Esophagus squamous epithelium (tissue), 5 donors: Measurements from ENCODE around the gene RNASE13. TPM values are rescaled to one million over a fixed set of nuclear protein-coding genes. Genes with fewer than 3 reads are reported as not detected.

Source experiments
- DNase-seq: peaks from one replicate; lab custom pipeline; 2025; lab: John Stamatoyannopoulos, UW
- H3K27ac ChIP-seq, 4 donors: fragments of 200-600 bp; sonication (generic); one replicate each; pipeline ENCODE4 v1.5.1; 2016 to 2019; ENCODE audit warnings: mild to moderate bottlenecking in 1 of 4
- H3K27me3 ChIP-seq, 4 donors: fragments of 200-600 bp; sonication (generic); 1 replicate in 3 of 4; 2 replicates in 1 of 4; pipeline versions ENCODE4 v1.5.1 to v1.6.0; 2017 to 2021; ENCODE audit warnings: antibody characterized with exemption in 1 of 4
- H3K36me3 ChIP-seq, 3 donors: fragments of 200-600 bp; sonication (generic); one replicate each; pipeline ENCODE4 v1.5.1; 2016 to 2019
- H3K4me1 ChIP-seq, 3 donors: fragments of 200-600 bp; sonication (generic); one replicate each; pipeline ENCODE4 v1.5.1; 2017 to 2019
- H3K4me3 ChIP-seq, 4 donors: fragments of 200-600 bp; sonication (generic); 1 replicate in 3 of 4; 2 replicates in 1 of 4; pipeline ENCODE4 v1.5.1; 2016 to 2019; ENCODE audit warnings: mild to moderate bottlenecking in 2 of 4, moderate library complexity in 1 of 4
- H3K9me3 ChIP-seq, 3 donors: fragments of 200-600 bp; sonication (generic); one replicate each; pipeline ENCODE4 v1.5.1; 2016 to 2019
- CTCF ChIP-seq, 6 experiments: fragments of 450-650 bp in 4 of 6; fragments of 200-600 bp in 2 of 6; sonication (generic) in 2 of 6; IDR thresholded peaks; one replicate each; pipeline ENCODE4 v1.5.1; 2016 to 2019; ENCODE audit warnings: antibody characterized with exemption in 6 of 6, mild to moderate bottlenecking in 4 of 6, moderate library complexity in 4 of 6
- POLR2A ChIP-seq, 4 donors: fragments of 450-650 bp; IDR thresholded peaks; one replicate each; pipeline ENCODE4 v1.6.1; 2017; ENCODE audit warnings: antibody characterized with exemption in 4 of 4, mild to moderate bottlenecking in 4 of 4, moderate library complexity in 3 of 4
- WGBS, 2 donors: methylation state at CpG; one replicate each; pipeline ENCODE4 v1.1.5; 2018; 5-methylcytosine and 5-hydroxymethylcytosine counted together
- intact Hi-C: fragments of 100-400 bp; cut with DNase I; formaldehyde crosslinking; loops from one replicate; pipeline ENCODE4 v1.15.0; 2022
- total RNA-seq, 4 donors: library from RNA; depleted of rRNA; stranded (reverse); fragments of >200 nt; gene quantifications; one replicate each; pipeline ENCODE4 v1.1.0, GENCODE V29; 2016
- donor health status: DM: yes; HTN: yes; CAD: no.

Gene RNASE13
- total RNA-seq, 4 donors from 2014 or later = not detected

- H3K4me3 ChIP-seq = no peak overlapping the region
- WGBS, 2 donors = 69 to 73% methylated on average over 3 of the region's 3 CpGs
- H3K27me3 ChIP-seq = no peaks in the 10 kb centered on the region
- no peaks in the 10 kb centered on the region for H3K4me1 ChIP-seq
- intact Hi-C loops = no loop called here
- no peak for DNase-seq
- no peak for TF ChIP-seq POLR2A (IDR thresholded peaks at IDR 0.05)
- no peak for TF ChIP-seq CTCF (IDR thresholded peaks at IDR 0.05)
- H3K9me3 ChIP-seq = no peaks in the 10 kb centered on the region
- H3K36me3 ChIP-seq = no peaks in the 10 kb centered on the region
- no peak overlapping the region for H3K27ac ChIP-seq
Observed at GRCh38 chr14:21050597-21050996, 16.0 kb upstream of the RNASE13 start.

DNA sequence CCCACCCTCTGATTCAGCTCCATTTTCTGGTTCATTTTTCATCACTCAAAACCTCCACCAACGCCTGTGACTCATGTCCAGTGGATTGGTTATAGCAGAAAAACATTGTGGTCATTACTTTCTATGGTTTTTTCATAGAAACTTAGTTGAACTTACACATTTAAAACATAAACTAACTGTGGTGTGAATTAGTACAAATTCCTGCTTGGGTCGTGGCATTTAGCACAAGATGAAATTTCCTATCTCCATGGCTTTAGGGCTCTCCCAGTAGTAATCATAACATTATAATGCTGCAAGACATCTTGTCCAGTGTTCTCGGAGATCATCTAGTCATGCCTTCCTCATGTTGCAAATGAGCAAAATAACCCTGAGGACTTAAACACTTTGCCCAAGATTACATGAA is 14.7 kb upstream of the RNASE13 start:
- H3K27me3 ChIP-seq = no peaks in the 10 kb centered on the region

GRCh38 chr14:21048638-21049037 is 14.0 kb upstream of the RNASE13 start:
- Histone ChIP-seq H3K36me3 (no peaks in the 10 kb centered on the region), H3K9me3 (no peaks in the 10 kb centered on the region), H3K27ac (no peak overlapping the region), H3K4me3 (no peak overlapping the region), H3K4me1 (peaks cover 0 to 10% (median 3%) of the 10 kb centered on the region in 3 donors), H3K27me3 (no peaks in the 10 kb centered on the region)
- intact Hi-C loops = no loop called here
- no peak for TF ChIP-seq CTCF (IDR thresholded peaks at IDR 0.05)
- 65 to 77% methylated on average over 2 of the region's 2 CpGs for WGBS, 2 donors
- DNase-seq = no peak

More for the DNA sequence above, 14.7 kb upstream of the RNASE13 start:
- intact Hi-C loops = no loop called here
- Histone ChIP-seq H3K4me1 (peaks cover 0 to 4% (median 0%) of the 10 kb centered on the region in 3 donors), H3K27ac (no peak overlapping the region), H3K36me3 (no peaks in the 10 kb centered on the region), H3K9me3 (no peaks in the 10 kb centered on the region), H3K4me3 (no peak overlapping the region)
- WGBS, 2 donors = 64 to 65% methylated on average over 3 of the region's 3 CpGs
- no peak for DNase-seq
- TF ChIP-seq CTCF (IDR thresholded peaks at IDR 0.05) (no peak), POLR2A (IDR thresholded peaks at IDR 0.05) (no peak)

GRCh38 chr14:21047378-21047781 is 12.8 kb upstream of the RNASE13 start:
- intact Hi-C loops = no loop called here
- 50 to 56% methylated on average over 2 of the region's 2 CpGs for WGBS, 2 donors
- Histone ChIP-seq H3K4me1 (peaks cover 3 to 23% (median 12%) of the 10 kb centered on the region in 3 donors), H3K27me3 (no peaks in the 10 kb centered on the region), H3K4me3 (no peak overlapping the region), H3K9me3 (no peaks in the 10 kb centered on the region), H3K27ac (no peak overlapping the region), H3K36me3 (no peaks in the 10 kb centered on the region)
- no peak for DNase-seq
- no peak for TF ChIP-seq POLR2A (IDR thresholded peaks at IDR 0.05)
- TF ChIP-seq CTCF (IDR thresholded peaks at IDR 0.05) = no peak

DNA sequence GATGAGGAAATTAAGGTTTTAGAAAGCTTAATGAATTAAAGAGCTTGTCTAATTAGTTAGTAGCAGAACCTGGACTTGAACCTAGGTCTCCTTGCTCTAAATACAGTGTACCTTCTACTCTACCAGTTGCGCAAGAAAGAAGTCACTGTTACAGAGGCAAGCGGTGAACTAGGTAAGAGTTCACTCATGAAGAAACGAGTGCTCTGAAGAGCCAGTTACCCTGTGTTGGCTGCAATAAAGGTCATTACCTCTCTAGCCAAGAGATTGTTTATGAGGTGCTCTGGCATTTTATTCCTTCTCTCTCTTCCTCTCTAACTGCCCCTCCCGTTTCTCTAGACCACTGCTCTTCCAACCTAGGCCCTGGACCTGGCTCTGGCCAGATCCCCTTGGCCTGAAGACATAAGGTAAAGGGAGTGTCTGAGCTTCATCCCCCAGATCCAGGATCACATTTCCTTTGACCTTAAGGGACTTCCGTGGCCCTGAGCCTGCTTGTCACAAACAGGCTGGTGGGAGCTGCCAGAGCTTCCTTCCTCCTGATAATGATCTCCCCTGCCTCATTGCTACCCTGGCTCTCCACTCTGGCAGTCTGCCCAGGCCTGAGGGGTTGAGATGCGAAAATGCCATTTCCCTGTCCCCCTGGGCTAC is 9.5 kb upstream of the RNASE13 start:
- TF ChIP-seq POLR2A (IDR thresholded peaks at IDR 0.05) (no peak), CTCF (IDR thresholded peaks at IDR 0.05) (no peak)
- no peaks in the 10 kb centered on the region for H3K36me3 ChIP-seq
- no peaks in the 10 kb centered on the region for H3K27me3 ChIP-seq
- H3K27ac ChIP-seq = peak overlapping the region in 2 of 4 donors; percentile 19 to 68
- WGBS, 2 donors = 49 to 58% methylated on average over 6 of the region's 6 CpGs
- no peak for DNase-seq
- no peak overlapping the region for H3K4me3 ChIP-seq
- no peaks in the 10 kb centered on the region for H3K9me3 ChIP-seq
- H3K4me1 ChIP-seq = peaks cover 17 to 55% (median 26%) of the 10 kb centered on the region in 3 donors
- intact Hi-C loops = no loop called here
